ENCODE measurements around the gene CINP.
"Not testable (repeated sequence)": the region's sequence is repeated elsewhere in the genome, so short reads cannot be mapped to it uniquely, and the experiment has no call there.

The CINP gene

DNA sequence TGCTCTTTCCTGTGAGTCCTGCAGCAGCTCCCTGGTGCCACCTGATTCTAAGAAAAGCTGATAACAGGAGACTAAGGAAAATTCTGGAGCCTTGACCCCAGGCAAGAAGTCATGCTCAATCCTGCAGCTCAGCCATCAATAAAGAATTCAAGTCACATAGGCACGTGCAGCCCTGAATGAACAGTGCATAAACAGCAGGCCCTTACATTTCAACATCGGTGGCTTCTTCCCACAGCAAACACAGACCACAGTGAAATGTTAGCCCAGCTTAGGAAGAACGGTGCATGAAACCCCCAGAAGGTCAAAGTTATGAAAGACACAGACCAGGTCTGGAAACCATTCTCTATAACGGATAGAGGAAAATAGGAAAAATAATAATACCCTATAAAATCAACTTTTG, 10.5 kb downstream of the CINP start:
- no peak for DNase-seq

- not testable (repeated sequence) for DNase-seq
Observed at GRCh38 chr14:102351593-102351992, 11.1 kb downstream of the CINP start.

GRCh38 chr14:102351023-102351422, 11.7 kb downstream of the CINP start:
- DNase-seq = no peak

GRCh38 chr14:102348376-102348775, 14.3 kb downstream of the CINP start:
- no peak for DNase-seq

- no peak for DNase-seq
Observed at GRCh38 chr14:102346645-102347044, 16.0 kb downstream of the CINP start.

GRCh38 chr14:102345232-102345631, 17.5 kb downstream of the CINP start:
- no peak for DNase-seq

GRCh38 chr14:102344485-102344884, 18.2 kb downstream of the CINP start:
- no peak for DNase-seq

DNA sequence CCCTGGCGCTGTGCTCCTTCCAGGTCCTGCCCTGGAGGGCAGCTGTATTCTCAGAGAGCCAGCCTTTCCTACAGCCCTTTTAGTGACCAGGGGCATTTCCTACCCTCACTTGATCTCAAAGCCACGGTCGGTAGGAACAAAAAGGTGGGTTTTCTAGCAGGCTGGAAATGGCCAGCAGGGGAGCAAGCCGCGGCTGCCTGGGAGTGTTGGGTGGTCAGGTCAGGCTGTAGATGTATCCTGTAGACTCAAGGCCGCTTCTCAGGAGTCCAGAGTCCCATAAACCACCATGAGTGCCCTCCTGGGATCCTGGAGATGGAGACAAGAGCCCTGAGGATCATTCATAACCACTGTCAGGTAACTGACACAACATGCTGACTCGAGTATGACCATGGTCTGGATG, 18.6 kb downstream of the CINP start:
- DNase-seq = no peak

GRCh38 chr14:102342238-102342637, 20.5 kb downstream of the CINP start:
- no peak for DNase-seq

DNA sequence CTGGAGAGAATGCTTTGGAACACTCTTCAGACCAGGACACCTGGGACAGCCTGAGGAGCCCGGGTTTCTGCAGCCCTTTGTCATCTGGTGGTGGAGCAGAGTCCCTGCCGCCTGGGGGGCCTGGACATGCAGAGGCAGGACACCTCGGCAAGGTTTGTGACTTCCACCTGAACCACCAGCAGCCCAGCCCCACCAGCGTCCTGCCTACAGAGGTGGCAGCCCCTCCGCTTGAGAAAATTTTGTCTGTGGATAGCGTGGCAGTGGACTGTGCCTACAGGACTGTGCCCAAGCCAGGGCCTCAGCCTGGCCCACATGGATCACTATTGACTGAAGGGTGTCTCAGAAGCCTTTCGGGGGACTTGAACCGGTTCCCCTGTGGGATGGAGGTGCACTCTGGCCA, 21.1 kb downstream of the CINP start:
- no peak for DNase-seq

- no peak for DNase-seq
Observed at GRCh38 chr14:102338724-102339123, 24.0 kb downstream of the CINP start.

- DNase-seq = no peak
Observed at GRCh38 chr14:102335163-102335562, 27.5 kb downstream of the CINP start.

GRCh38 chr14:102333795-102334705, 28.6 kb downstream of the CINP start:
- no peak for DNase-seq

DNA sequence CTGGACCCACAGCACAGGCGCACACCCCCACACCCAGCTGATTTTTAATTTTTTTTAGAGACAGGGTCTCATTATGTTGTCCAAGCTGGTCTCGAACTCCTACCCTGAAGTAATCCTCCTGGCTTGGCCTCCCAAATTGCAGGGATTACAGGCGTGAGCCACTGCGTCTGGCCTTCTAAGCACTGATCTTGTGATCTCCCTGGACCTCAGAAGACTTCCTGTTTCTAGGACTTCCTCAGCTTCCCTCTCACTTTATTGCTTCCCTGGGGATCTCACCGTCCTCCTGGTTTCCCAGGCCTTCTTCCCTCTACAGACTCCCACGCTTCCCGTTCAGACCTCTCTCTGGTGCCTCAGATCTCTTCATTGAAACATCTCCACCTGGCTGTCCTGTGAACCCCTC, 29.3 kb downstream of the CINP start:
- no peak for DNase-seq

GRCh38 chr14:102330806-102331205, 31.9 kb downstream of the CINP start:
- DNase-seq = no peak

- DNase-seq = not testable (repeated sequence)
Observed at GRCh38 chr14:102329381-102329780, 33.3 kb downstream of the CINP start.

DNA sequence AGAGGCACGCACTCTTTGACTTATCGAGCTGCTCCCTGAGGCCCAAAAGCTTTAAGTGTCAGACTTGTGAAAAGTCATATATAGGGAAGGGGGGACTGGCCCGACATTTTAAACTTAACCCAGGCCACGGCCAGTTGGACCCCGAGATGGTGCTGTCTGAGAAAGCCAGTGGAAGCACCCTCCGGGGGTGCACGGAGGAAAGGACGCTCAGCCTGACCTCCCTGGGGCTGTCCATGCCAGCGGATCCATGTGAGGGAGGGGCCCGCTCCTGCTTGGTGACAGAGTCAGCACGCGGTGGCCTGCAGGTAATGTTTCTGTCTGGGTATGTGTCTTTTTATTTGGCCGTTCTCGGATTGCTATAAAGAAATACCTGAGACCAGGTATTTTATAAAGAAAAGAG, 36.1 kb downstream of the CINP start:
- no peak for DNase-seq

GRCh38 chr14:102325791-102326345, 36.8 kb downstream of the CINP start:
- DNase-seq = no peak

GRCh38 chr14:102323102-102323501, 39.6 kb downstream of the CINP start:
- DNase-seq = peak; percentile 36

DNA sequence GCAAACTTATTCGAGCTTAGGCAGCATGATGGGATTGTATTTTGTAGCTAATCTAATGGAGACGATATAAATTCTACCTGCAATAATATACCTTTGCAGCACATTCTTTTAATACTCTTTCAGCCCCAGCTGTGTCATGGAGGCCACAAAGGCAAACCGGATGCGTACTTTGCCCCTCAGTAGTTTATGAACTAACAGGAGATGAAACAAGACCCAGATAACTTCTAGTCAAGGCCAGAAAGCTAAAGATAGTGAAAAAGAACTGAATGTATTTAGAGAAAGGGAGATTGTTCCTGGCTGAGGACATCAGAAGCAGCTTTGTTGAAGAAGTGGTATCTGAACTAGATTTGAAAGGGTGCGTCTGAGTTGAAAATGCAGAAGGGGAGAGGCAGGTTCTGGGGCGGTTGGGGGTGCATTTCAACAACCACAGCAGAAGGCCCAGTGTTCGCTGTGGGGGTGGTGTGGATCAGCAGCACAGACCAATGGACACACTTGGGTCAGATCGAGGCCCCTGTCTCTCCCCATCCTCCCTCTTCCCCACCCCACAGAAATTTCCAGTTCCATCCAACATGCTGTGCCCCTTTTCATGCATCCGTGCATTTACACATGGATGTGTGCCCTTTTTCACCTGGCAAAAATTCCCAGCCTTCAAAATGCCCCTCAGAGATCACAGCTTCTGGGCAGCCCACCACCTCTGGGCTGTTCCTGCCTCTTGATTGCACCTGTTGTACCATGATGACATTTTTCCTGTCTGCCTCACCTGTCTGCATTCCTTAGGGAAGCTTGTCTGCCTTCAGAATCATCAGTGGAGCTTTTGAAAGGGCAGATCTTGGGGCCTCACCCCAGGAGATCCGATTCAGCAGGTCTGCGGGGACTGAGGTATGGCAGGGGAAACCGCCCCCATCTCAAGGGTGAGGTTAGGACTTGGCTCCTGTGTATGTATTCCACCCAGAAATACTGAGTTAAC, 41.0 kb downstream of the CINP start:
- DNase-seq = no peak

- DNase-seq = no peak
Observed at GRCh38 chr14:102320671-102321455, 41.8 kb downstream of the CINP start.

- peak; percentile 53 for DNase-seq
Observed at GRCh38 chr14:102320033-102320660, 42.5 kb downstream of the CINP start.

Measured in CD4-positive, alpha-beta T cell treated with Interleukin-21 for 1 hour (primary cell).